Tibial artery (tissue), 4 donors: ENCODE measurements around the gene KXD1.

Experiments used
- DNase-seq, 2 donors: peaks; one replicate each; pipeline ENCODE4 v3.0.0-alpha.2; 2019
- H3K27ac ChIP-seq, 2 donors: fragments of 200-600 bp; sonication (generic) in 1 of 2; 1 replicate in 1 of 2; 2 replicates in 1 of 2; pipeline ENCODE4 v1.5.1; 2018 to 2019; ENCODE audit warnings: mild to moderate bottlenecking in 1 of 2
- H3K27me3 ChIP-seq, 2 donors: fragments of 200-600 bp; sonication (generic) in 1 of 2; one replicate each; pipeline versions ENCODE4 v1.5.1 to v1.6.0; 2016 to 2019
- H3K36me3 ChIP-seq, 3 donors: fragments of 200-600 bp; sonication (generic) in 2 of 3; one replicate each; pipeline ENCODE4 v1.5.1; 2016 to 2019; ENCODE audit warnings: mild to moderate bottlenecking in 2 of 3
- H3K4me1 ChIP-seq, 4 donors: fragments of 200-600 bp; sonication (generic) in 2 of 4; 1 replicate in 3 of 4; 2 replicates in 1 of 4; pipeline ENCODE4 v1.5.1; 2016 to 2019
- H3K4me3 ChIP-seq, 2 donors: fragments of 200-600 bp; sonication (generic) in 1 of 2; 1 replicate in 1 of 2; 2 replicates in 1 of 2; pipeline ENCODE4 v1.5.1; 2018 to 2019; ENCODE audit warnings: mild to moderate bottlenecking in 2 of 2
- H3K9me3 ChIP-seq, 3 donors: fragments of 200-600 bp; sonication (generic) in 1 of 3; one replicate each; pipeline ENCODE4 v1.5.1; 2016 to 2019
- intact Hi-C: fragments of 100-400 bp; cut with DNase I; formaldehyde crosslinking; loops from one replicate; pipeline ENCODE4 v1.15.0; 2023; ENCODE audit warnings: low total_unique reads
- TF ChIP-seq, protein P1 (sequence below), 2 experiments: fragments of 200-600 bp in 1 of 2; fragments of 450-650 bp in 1 of 2; IDR thresholded peaks; one replicate each; pipeline ENCODE4 v1.5.1; 2017 to 2019; ENCODE audit warnings: antibody characterized with exemption in 2 of 2, mild to moderate bottlenecking in 1 of 2, moderate library complexity in 1 of 2

The KXD1 gene

DNA sequence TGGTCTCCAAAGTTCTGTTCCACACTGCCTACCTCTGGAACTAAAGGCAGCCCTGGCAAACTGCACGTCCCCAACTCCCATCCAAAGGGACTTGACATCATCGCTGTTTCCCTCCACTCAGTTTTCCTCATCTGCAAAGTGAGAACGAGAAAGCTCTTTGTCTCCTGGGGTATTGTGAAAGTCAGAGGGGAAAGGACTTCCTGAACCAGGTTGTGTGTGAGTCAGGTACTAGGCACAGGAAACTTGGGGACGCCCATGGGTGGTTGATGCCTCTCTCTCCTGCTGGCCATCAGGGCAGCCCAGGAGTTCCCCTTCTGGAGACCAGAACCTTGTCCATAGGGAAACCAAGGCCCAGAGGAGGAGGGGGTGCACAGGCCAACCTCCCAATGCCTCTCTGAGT, 44.2 kb downstream of the KXD1 start:
- Histone ChIP-seq H3K27me3 (peaks cover 0 to 65% of the 10 kb centered on the region in 2 donors), H3K27ac (no peak overlapping the region), H3K36me3 (peaks cover 0 to 17% (median 7%) of the 10 kb centered on the region in 3 donors), H3K4me3 (no peak overlapping the region), H3K9me3 (no peaks in the 10 kb centered on the region), H3K4me1 (peaks cover 0 to 35% (median 22%) of the 10 kb centered on the region in 4 donors)
- intact Hi-C loops, result no loop called here
- TF ChIP-seq, protein P1, sequence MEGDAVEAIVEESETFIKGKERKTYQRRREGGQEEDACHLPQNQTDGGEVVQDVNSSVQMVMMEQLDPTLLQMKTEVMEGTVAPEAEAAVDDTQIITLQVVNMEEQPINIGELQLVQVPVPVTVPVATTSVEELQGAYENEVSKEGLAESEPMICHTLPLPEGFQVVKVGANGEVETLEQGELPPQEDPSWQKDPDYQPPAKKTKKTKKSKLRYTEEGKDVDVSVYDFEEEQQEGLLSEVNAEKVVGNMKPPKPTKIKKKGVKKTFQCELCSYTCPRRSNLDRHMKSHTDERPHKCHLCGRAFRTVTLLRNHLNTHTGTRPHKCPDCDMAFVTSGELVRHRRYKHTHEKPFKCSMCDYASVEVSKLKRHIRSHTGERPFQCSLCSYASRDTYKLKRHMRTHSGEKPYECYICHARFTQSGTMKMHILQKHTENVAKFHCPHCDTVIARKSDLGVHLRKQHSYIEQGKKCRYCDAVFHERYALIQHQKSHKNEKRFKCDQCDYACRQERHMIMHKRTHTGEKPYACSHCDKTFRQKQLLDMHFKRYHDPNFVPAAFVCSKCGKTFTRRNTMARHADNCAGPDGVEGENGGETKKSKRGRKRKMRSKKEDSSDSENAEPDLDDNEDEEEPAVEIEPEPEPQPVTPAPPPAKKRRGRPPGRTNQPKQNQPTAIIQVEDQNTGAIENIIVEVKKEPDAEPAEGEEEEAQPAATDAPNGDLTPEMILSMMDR (IDR thresholded peaks at IDR 0.05), result no peak
- DNase-seq, result no peak

GRCh38 chr19:18603255-18603957, 45.7 kb downstream of the KXD1 start:
- Histone ChIP-seq H3K9me3 (no peaks in the 10 kb centered on the region), H3K36me3 (peaks cover 0 to 12% (median 5%) of the 10 kb centered on the region in 3 donors), H3K27ac (peak overlapping the region; percentile 61 to 79), H3K27me3 (peaks cover 0 to 71% of the 10 kb centered on the region in 2 donors), H3K4me1 (peaks cover 0 to 47% (median 33%) of the 10 kb centered on the region in 4 donors), H3K4me3 (peak overlapping the region; percentile 62 to 65)
- DNase-seq, result peak in 1 of 2 donors; percentile 76
- intact Hi-C loops, result no loop called here
- TF ChIP-seq, protein P1 (IDR thresholded peaks at IDR 0.05), result peak; percentile 28 to 50

GRCh38 chr19:18603958-18604819, 46.5 kb downstream of the KXD1 start:
- Histone ChIP-seq H3K4me1 (peaks cover 0 to 47% (median 33%) of the 10 kb centered on the region in 4 donors), H3K27me3 (peaks cover 0 to 71% of the 10 kb centered on the region in 2 donors), H3K27ac (peak overlapping the region; percentile 61 to 79), H3K9me3 (no peaks in the 10 kb centered on the region), H3K36me3 (peaks cover 0 to 4% (median 0%) of the 10 kb centered on the region in 3 donors), H3K4me3 (peak overlapping the region; percentile 62 to 65)
- intact Hi-C loops, result no loop called here
- peak in 1 of 2 donors; percentile 72 for DNase-seq
- TF ChIP-seq, protein P1 (IDR thresholded peaks at IDR 0.05), result no peak

DNA sequence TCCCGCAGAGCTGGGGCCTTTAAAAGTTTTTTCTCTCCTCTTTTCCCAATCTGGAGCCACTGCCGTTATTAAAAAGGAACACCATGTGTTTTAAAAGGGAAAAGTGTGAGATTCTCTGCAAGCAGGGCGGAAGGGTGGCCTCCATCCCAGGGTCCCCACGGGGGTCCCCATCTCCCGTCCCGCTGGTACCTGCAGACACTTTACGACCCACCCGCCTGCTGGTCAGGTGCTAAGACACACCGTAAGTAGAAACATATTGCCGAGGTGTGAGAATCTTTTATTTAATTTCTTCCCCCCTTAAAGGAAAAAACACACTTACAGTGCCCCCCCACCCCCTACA, 47.1 kb downstream of the KXD1 start:
- TF ChIP-seq, protein P1 (IDR thresholded peaks at IDR 0.05), result no peak
- peaks cover 0 to 71% of the 10 kb centered on the region in 2 donors for H3K27me3 ChIP-seq
- intact Hi-C loops, result no loop called here
- H3K27ac ChIP-seq, result peak overlapping the region; percentile 60 to 79
- peak overlapping the region; percentile 62 to 65 for H3K4me3 ChIP-seq
- H3K9me3 ChIP-seq, result no peaks in the 10 kb centered on the region
- no peaks in the 10 kb centered on the region for H3K36me3 ChIP-seq
- no peak for DNase-seq
- H3K4me1 ChIP-seq, result peaks cover 0 to 47% (median 33%) of the 10 kb centered on the region in 4 donors

DNA sequence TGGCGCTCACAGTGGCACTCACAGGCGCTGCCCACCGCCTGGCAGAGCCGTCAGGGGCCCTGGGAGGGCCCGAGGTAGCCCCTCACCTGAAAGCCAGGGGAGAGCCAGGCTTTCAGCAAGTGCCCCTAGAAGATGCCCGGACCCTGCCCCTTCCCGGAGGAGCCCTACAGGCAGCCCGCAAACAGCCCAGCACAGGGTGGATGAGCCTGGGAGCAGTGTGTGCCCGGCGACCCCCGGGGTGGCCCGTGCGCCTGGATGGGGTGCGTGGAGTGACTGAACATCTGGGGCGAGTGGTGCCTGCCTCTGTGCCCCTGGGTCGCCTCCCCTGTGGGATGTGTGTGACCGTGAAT, 47.5 kb downstream of the KXD1 start:
- no peak for DNase-seq
- H3K27me3 ChIP-seq, result peaks cover 0 to 71% of the 10 kb centered on the region in 2 donors
- H3K4me1 ChIP-seq, result peaks cover 0 to 47% (median 33%) of the 10 kb centered on the region in 4 donors
- peak overlapping the region; percentile 62 to 65 for H3K4me3 ChIP-seq
- intact Hi-C loops, result no loop called here
- no peaks in the 10 kb centered on the region for H3K9me3 ChIP-seq
- H3K36me3 ChIP-seq, result no peaks in the 10 kb centered on the region
- TF ChIP-seq, protein P1 (IDR thresholded peaks at IDR 0.05), result no peak
- peak overlapping the region; percentile 60 to 79 for H3K27ac ChIP-seq
